ENCODE data around the gene CNN1. TPM values are rescaled to one million over a fixed set of nuclear protein-coding genes. Genes with fewer than 3 reads are reported as not detected.

The CNN1 gene
- total RNA-seq, 1 experiment from 2014 or later: 15.7 TPM

GRCh38 chr19:11534538-11534937 lies 4.1 kb upstream of the CNN1 start:
- H3K27ac ChIP-seq (ENCODE audit: insufficient read length, low read depth, low read length): no peak overlapping the region
- Mint-ChIP-seq H3K4me1 (peaks cover 10 to 22% of the 10 kb centered on the region in 2 experiments), H3K27me3 (ENCODE audit: low read depth) (peaks cover 20% of the 10 kb centered on the region), H3K36me3 (ENCODE audit: insufficient read depth in 1 of 3, low read depth in 3 of 3) (no peaks in the 10 kb centered on the region), H3K4me3 (peak overlapping the region in 1 of 2 experiments; percentile 3; a peak in 1 of 5 replicates), H3K27ac (no peak overlapping the region; a peak in 1 of 7 replicates), H3K9me3 (no peaks in the 10 kb centered on the region; a peak in 1 of 5 replicates)
- no peak overlapping the region for H3K4ac ChIP-seq (ENCODE audit: low read depth, low read length)
- no peak overlapping the region for H3T11ph ChIP-seq (ENCODE audit: low read length)
- no peak overlapping the region for H3K9ac ChIP-seq (ENCODE audit: extremely low read depth, insufficient read length, low read length)
- H2BK5ac ChIP-seq (ENCODE audit: insufficient read length, low read length): no peak overlapping the region
- no peaks in the 10 kb centered on the region for H4K20me1 ChIP-seq (ENCODE audit: control insufficient read depth, insufficient read depth, insufficient read length)
- no peak overlapping the region for H3K4me2 ChIP-seq (ENCODE audit: insufficient read depth, insufficient read length, low read length)
- H4K8ac ChIP-seq (replicated peaks; ENCODE audit: insufficient read length, low read depth, low read length): no peak overlapping the region
- H2AFZ ChIP-seq (ENCODE audit: low read length): no peak overlapping the region
- H2AK5ac ChIP-seq (ENCODE audit: insufficient read length, low read length): no peak overlapping the region
- H3K56ac ChIP-seq (ENCODE audit: insufficient read length, low read depth, low read length): no peak overlapping the region
- H3K79me1 ChIP-seq (ENCODE audit: insufficient read depth, low read depth, low read length, poor library complexity, severe bottlenecking): no peaks in the 10 kb centered on the region
- H3K23ac ChIP-seq (ENCODE audit: insufficient read length, low read depth, low read length): no peak overlapping the region
- H3K14ac ChIP-seq (ENCODE audit: insufficient read depth, low read length): no peak overlapping the region
- no peak for DNase-seq
- H3K18ac ChIP-seq (ENCODE audit: insufficient read length, low read depth, low read length): no peak overlapping the region
- H3K23me2 ChIP-seq (ENCODE audit: insufficient read length, low read depth, low read length, poor library complexity, severe bottlenecking): peaks cover 2% of the 10 kb centered on the region
- H4K5ac ChIP-seq (ENCODE audit: insufficient read length, low read depth, low read length): no peak overlapping the region
- no peak for TF ChIP-seq CTCF (conservative IDR thresholded peaks at IDR 0.05)
- H4K91ac ChIP-seq (ENCODE audit: insufficient read length, low read depth, low read length): no peak overlapping the region
- H3K79me2 ChIP-seq (ENCODE audit: insufficient read depth, low read length): no peaks in the 10 kb centered on the region
- no peaks in the 10 kb centered on the region for H3K9me3 ChIP-seq (ENCODE audit: control insufficient read depth, low read depth, low read length)
- H2BK20ac ChIP-seq (ENCODE audit: low read depth, low read length, poor library complexity, severe bottlenecking): no peak overlapping the region
- no peaks in the 10 kb centered on the region for H3K27me3 ChIP-seq (ENCODE audit: insufficient read depth, low read length)
- no peak overlapping the region for H2BK12ac ChIP-seq (ENCODE audit: insufficient read length, low read depth, low read length)
- WGBS (ENCODE audit: extremely low coverage, insufficient read length, low lambda C conversion rate): no CpG with 5 or more reads among the region's 1 CpG
- no peaks in the 10 kb centered on the region for H3K4me1 ChIP-seq (ENCODE audit: insufficient read depth, low read length)
- H2BK15ac ChIP-seq (ENCODE audit: low read depth, low read length): no peak overlapping the region
- no peak overlapping the region for H2BK120ac ChIP-seq (ENCODE audit: low read depth, low read length, poor library complexity, severe bottlenecking)
